GM23338 (cell line): ENCODE data around the gene COQ10B. TPM values are rescaled to one million over a fixed set of nuclear protein-coding genes. Genes with fewer than 3 reads are reported as not detected.

ENCODE experiments used
- ATAC-seq: fragments of 200-7000 bp; cut with Tn5 transposase; 3 replicates; pipeline ENCODE4 v1.9.1; 2020
- DNase-seq: peaks from one replicate; pipeline ENCODE4 v3.0.0-alpha.2; 2015; ENCODE audit warnings: low spot score
- H2AFZ ChIP-seq: fragments of 200-600 bp; sonication (generic); 2 replicates; pipeline ENCODE4 v1.8.0; 2016; ENCODE audit warnings: antibody characterized with exemption, mild to moderate bottlenecking, moderate library complexity
- H3F3A ChIP-seq: fragments of 200-600 bp; sonication (generic); replicated peaks from 2 replicates; pipeline ENCODE4 v1.8.0; 2017; ENCODE audit warnings: antibody characterized with exemption, mixed run types, low read depth
- H3K27ac ChIP-seq: fragments of 200-600 bp; sonication (generic); 2 replicates; pipeline ENCODE4 v1.6.1; 2016; ENCODE audit warnings: low read depth
- H3K27me3 ChIP-seq: fragments of 200-600 bp; sonication (generic); 2 replicates; pipeline ENCODE4 v1.8.0; 2016; ENCODE audit warnings: mild to moderate bottlenecking, mixed run types, moderate library complexity; ENCODE audit not compliant: insufficient read depth
- H3K36me3 ChIP-seq: fragments of 200-600 bp; sonication (generic); 2 replicates; pipeline ENCODE4 v1.8.0; 2016; ENCODE audit warnings: mild to moderate bottlenecking; ENCODE audit not compliant: insufficient read depth
- H3K4me1 ChIP-seq: fragments of 200-600 bp; sonication (generic); 2 replicates; pipeline ENCODE4 v1.8.0; 2016; ENCODE audit warnings: mild to moderate bottlenecking, moderate library complexity; ENCODE audit not compliant: insufficient read depth
- H3K4me2 ChIP-seq: fragments of 200-600 bp; sonication (generic); 2 replicates; pipeline ENCODE4 v1.7.1; 2017; ENCODE audit warnings: mixed run types
- H3K4me3 ChIP-seq: fragments of 200-600 bp; sonication (generic); 2 replicates; pipeline ENCODE4 v1.6.1; 2016; ENCODE audit warnings: mixed run types
- H3K79me2 ChIP-seq: fragments of 200-600 bp; sonication (generic); replicated peaks from 2 replicates; pipeline ENCODE4 v1.8.0; 2017; ENCODE audit warnings: mild to moderate bottlenecking; ENCODE audit not compliant: insufficient read depth
- H3K9me2 ChIP-seq: fragments of 200-600 bp; sonication (generic); 2 replicates; pipeline ENCODE4 v1.8.0; 2017; ENCODE audit not compliant: insufficient read depth
- H4K20me1 ChIP-seq: fragments of 200-600 bp; sonication (generic); replicated peaks from 2 replicates; pipeline ENCODE4 v1.8.0; 2017; ENCODE audit warnings: mild to moderate bottlenecking; ENCODE audit not compliant: insufficient read depth
- H3K27ac Mint-ChIP-seq: 2 replicates; pipeline ENCODE4 v1.8.0; 2020; ENCODE audit warnings: inconsistent platforms, mild to moderate bottlenecking, moderate library complexity, mixed read lengths
- H3K27me3 Mint-ChIP-seq: 3 replicates; pipeline ENCODE4 v1.8.0; 2022; ENCODE audit warnings: low read depth, mild to moderate bottlenecking, moderate library complexity, mixed read lengths, inconsistent platforms; ENCODE audit not compliant: insufficient read depth, poor library complexity
- H3K36me3 Mint-ChIP-seq: 3 replicates; pipeline ENCODE4 v1.8.0; 2021; ENCODE audit warnings: low read depth, mild to moderate bottlenecking, inconsistent platforms, moderate library complexity, mixed read lengths
- H3K4me1 Mint-ChIP-seq: 3 replicates; pipeline ENCODE4 v1.8.0; 2020; ENCODE audit warnings: mild to moderate bottlenecking, inconsistent platforms, mixed read lengths
- H3K4me3 Mint-ChIP-seq: 3 replicates; pipeline ENCODE4 v1.8.0; 2021; ENCODE audit warnings: moderate library complexity, mild to moderate bottlenecking, inconsistent platforms, mixed read lengths
- H3K9me3 Mint-ChIP-seq: 3 replicates; pipeline ENCODE4 v1.8.0; 2020; ENCODE audit warnings: moderate library complexity, mild to moderate bottlenecking, inconsistent platforms, mixed read lengths
- EZH2 ChIP-seq: fragments of 200-600 bp; sonication (generic); IDR thresholded peaks from one replicate; pipeline ENCODE4 v1.8.0; 2017; ENCODE audit warnings: antibody characterized with exemption, mild to moderate bottlenecking, low read depth; ENCODE audit not compliant: unreplicated experiment
- EZH2phosphoT487 ChIP-seq: fragments of 200-600 bp; sonication (generic); IDR thresholded peaks from one replicate; pipeline ENCODE4 v1.8.1; 2018; ENCODE audit warnings: antibody characterized with exemption; ENCODE audit not compliant: unreplicated experiment
- POLR2AphosphoS5 ChIP-seq: IDR thresholded peaks from 2 replicates; pipeline ENCODE4 v1.6.1; 2016; ENCODE audit warnings: antibody characterized with exemption, low read depth
- REST ChIP-seq: IDR thresholded peaks from one replicate; pipeline ENCODE4 v1.6.1; 2018; ENCODE audit warnings: antibody characterized with exemption; ENCODE audit not compliant: unreplicated experiment
- STAT1 ChIP-seq: IDR thresholded peaks from one replicate; pipeline ENCODE4 v1.6.1; 2016; ENCODE audit warnings: antibody characterized with exemption; ENCODE audit not compliant: unreplicated experiment
- polyA plus RNA-seq: library from polyadenylated mRNA; unstranded; fragments of >200 nt; fragmentation: Nextera tagmentation; extraction: Ambion mirVana; gene quantifications from 2 replicates; pipeline ENCODE4 v1.2.1, GENCODE V29; 2016
- total RNA-seq: library from RNA; depleted of rRNA; stranded (reverse); fragments of >200 nt; shearing (Covaris generic); gene quantifications from 2 replicates; pipeline ENCODE4 v1.2.3, GENCODE V29; 2014
- TF ChIP-seq, protein P1 (sequence below): IDR thresholded peaks from 2 replicates; pipeline ENCODE4 v1.6.1; 2016; ENCODE audit warnings: antibody characterized with exemption
- TF ChIP-seq, protein P2 (sequence below): fragments of 250-450 bp; sonication (Bioruptor Pico); IDR thresholded peaks from 2 replicates; pipeline ENCODE4 v1.5.0; 2020; ENCODE audit warnings: mild to moderate bottlenecking, moderate library complexity

The COQ10B gene
- total and polyA plus RNA-seq, 2 experiments from 2014 or later: 26.1 to 27.6 TPM

- TF ChIP-seq, protein P1, sequence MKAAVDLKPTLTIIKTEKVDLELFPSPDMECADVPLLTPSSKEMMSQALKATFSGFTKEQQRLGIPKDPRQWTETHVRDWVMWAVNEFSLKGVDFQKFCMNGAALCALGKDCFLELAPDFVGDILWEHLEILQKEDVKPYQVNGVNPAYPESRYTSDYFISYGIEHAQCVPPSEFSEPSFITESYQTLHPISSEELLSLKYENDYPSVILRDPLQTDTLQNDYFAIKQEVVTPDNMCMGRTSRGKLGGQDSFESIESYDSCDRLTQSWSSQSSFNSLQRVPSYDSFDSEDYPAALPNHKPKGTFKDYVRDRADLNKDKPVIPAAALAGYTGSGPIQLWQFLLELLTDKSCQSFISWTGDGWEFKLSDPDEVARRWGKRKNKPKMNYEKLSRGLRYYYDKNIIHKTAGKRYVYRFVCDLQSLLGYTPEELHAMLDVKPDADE: no peak
- no peak for TF ChIP-seq STAT1
Observed at GRCh38 chr2:197502201-197502600, 48.8 kb downstream of the COQ10B start (continued).

- peaks cover 16% of the 10 kb centered on the region for H4K20me1 ChIP-seq
- peaks cover 5% of the 10 kb centered on the region for H3K27me3 Mint-ChIP-seq
- peaks cover 17% of the 10 kb centered on the region; the same call in 1 of the 2 replicates for H3F3A ChIP-seq
- H3K4me2 ChIP-seq: peak overlapping the region; percentile 94
- H3K27ac Mint-ChIP-seq: no peak overlapping the region
- H3K36me3 ChIP-seq: peaks cover 31% of the 10 kb centered on the region
- peak overlapping the region; percentile 4 for H3K27ac ChIP-seq
- no peaks in the 10 kb centered on the region for H3K9me2 ChIP-seq
- ATAC-seq (no peak), DNase-seq (no peak)
- peaks cover 66% of the 10 kb centered on the region for H3K36me3 Mint-ChIP-seq
- H3K79me2 ChIP-seq: peaks cover 55% of the 10 kb centered on the region
- H3K4me1 ChIP-seq: peaks cover 15% of the 10 kb centered on the region
- H3K4me3 Mint-ChIP-seq: peak overlapping the region; percentile 96
- H3K4me1 Mint-ChIP-seq: peaks cover 17% of the 10 kb centered on the region
- no peaks in the 10 kb centered on the region for H3K27me3 ChIP-seq
- H3K4me3 ChIP-seq: peak overlapping the region; percentile 84; the same call in 1 of the 2 replicates
- no peak overlapping the region for H2AFZ ChIP-seq
- TF ChIP-seq REST (no peak), EZH2phosphoT487 (no peak), POLR2AphosphoS5 (no peak), EZH2 (no peak)
- TF ChIP-seq, protein P2, sequence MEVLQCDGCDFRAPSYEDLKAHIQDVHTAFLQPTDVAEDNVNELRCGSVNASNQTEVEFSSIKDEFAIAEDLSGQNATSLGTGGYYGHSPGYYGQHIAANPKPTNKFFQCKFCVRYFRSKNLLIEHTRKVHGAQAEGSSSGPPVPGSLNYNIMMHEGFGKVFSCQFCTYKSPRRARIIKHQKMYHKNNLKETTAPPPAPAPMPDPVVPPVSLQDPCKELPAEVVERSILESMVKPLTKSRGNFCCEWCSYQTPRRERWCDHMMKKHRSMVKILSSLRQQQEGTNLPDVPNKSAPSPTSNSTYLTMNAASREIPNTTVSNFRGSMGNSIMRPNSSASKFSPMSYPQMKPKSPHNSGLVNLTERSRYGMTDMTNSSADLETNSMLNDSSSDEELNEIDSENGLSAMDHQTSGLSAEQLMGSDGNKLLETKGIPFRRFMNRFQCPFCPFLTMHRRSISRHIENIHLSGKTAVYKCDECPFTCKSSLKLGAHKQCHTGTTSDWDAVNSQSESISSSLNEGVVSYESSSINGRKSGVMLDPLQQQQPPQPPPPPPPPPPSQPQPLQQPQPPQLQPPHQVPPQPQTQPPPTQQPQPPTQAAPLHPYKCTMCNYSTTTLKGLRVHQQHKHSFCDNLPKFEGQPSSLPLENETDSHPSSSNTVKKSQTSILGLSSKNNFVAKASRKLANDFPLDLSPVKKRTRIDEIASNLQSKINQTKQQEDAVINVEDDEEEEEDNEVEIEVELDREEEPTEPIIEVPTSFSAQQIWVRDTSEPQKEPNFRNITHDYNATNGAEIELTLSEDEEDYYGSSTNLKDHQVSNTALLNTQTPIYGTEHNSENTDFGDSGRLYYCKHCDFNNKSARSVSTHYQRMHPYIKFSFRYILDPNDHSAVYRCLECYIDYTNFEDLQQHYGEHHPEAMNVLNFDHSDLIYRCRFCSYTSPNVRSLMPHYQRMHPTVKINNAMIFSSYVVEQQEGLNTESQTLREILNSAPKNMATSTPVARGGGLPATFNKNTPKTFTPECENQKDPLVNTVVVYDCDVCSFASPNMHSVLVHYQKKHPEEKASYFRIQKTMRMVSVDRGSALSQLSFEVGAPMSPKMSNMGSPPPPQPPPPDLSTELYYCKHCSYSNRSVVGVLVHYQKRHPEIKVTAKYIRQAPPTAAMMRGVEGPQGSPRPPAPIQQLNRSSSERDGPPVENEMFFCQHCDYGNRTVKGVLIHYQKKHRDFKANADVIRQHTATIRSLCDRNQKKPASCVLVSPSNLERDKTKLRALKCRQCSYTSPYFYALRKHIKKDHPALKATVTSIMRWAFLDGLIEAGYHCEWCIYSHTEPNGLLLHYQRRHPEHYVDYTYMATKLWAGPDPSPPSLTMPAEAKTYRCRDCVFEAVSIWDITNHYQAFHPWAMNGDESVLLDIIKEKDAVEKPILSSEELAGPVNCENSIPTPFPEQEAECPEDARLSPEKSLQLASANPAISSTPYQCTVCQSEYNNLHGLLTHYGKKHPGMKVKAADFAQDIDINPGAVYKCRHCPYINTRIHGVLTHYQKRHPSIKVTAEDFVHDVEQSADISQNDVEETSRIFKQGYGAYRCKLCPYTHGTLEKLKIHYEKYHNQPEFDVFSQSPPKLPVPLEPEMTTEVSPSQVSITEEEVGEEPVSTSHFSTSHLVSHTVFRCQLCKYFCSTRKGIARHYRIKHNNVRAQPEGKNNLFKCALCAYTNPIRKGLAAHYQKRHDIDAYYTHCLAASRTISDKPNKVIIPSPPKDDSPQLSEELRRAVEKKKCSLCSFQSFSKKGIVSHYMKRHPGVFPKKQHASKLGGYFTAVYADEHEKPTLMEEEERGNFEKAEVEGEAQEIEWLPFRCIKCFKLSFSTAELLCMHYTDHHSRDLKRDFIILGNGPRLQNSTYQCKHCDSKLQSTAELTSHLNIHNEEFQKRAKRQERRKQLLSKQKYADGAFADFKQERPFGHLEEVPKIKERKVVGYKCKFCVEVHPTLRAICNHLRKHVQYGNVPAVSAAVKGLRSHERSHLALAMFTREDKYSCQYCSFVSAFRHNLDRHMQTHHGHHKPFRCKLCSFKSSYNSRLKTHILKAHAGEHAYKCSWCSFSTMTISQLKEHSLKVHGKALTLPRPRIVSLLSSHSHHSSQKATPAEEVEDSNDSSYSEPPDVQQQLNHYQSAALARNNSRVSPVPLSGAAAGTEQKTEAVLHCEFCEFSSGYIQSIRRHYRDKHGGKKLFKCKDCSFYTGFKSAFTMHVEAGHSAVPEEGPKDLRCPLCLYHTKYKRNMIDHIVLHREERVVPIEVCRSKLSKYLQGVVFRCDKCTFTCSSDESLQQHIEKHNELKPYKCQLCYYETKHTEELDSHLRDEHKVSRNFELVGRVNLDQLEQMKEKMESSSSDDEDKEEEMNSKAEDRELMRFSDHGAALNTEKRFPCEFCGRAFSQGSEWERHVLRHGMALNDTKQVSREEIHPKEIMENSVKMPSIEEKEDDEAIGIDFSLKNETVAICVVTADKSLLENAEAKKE (CRISPR knock-in tag): no peak
- peaks cover 9% of the 10 kb centered on the region; the same call in 2 of the 3 replicates for H3K9me3 Mint-ChIP-seq
Observed at GRCh38 chr2:197502685-197503084, 49.3 kb downstream of the COQ10B start.
